Activated CD8-positive, alpha-beta memory T cell treated with anti-CD3 and anti-CD28 coated beads, Interleukin-2, amount 10 ng/mL, durations not matched to agents 7 days and 5 days (primary cell): Measurements from ENCODE around the gene DUOX2. TPM values are rescaled to one million over a fixed set of nuclear protein-coding genes. Genes with fewer than 3 reads are reported as not detected.
"Not testable (repeated sequence)": the region's sequence is repeated elsewhere in the genome, so short reads cannot be mapped to it uniquely, and the experiment has no call there.

Source experiments
- ATAC-seq: fragments of 150-1000 bp; cut with Tn5 transposase; one replicate; pipeline ENCODE4 v1.10.0; 2021; ENCODE audit warnings: moderate library complexity
- CTCF ChIA-PET: fragments of 350-600 bp; sonication (Branson Sonifier 250); formaldehyde crosslinking; loops from one replicate; lab custom pipeline; 2021; ENCODE audit warnings: antibody characterized with exemption; lab: Charles Lee
- DNase-seq: peaks from one replicate; pipeline ENCODE4 v3.0.0-alpha.2; 2020
- H3K27ac Mint-ChIP-seq: one replicate; pipeline ENCODE4 v1.8.0; 2021; ENCODE audit warnings: mild to moderate bottlenecking, mixed read lengths
- H3K27me3 Mint-ChIP-seq: one replicate; pipeline ENCODE4 v1.8.0; 2021; ENCODE audit warnings: mixed read lengths
- H3K36me3 Mint-ChIP-seq: one replicate; pipeline ENCODE4 v1.8.0; 2021; ENCODE audit warnings: mild to moderate bottlenecking, mixed read lengths
- H3K4me1 Mint-ChIP-seq: one replicate; pipeline ENCODE4 v1.8.0; 2021; ENCODE audit warnings: mixed read lengths
- H3K4me3 Mint-ChIP-seq: one replicate; pipeline ENCODE4 v1.8.0; 2021; ENCODE audit warnings: mild to moderate bottlenecking, moderate library complexity, mixed read lengths
- H3K9me3 Mint-ChIP-seq: one replicate; pipeline ENCODE4 v1.8.0; 2022; ENCODE audit warnings: low read depth, mixed read lengths
- total RNA-seq, 2 experiments: library from RNA; stranded (reverse); gene quantifications; one replicate each; pipeline ENCODE4 v1.2.3, GENCODE V29; 2021

The DUOX2 gene
- total RNA-seq, 2 experiments from 2014 or later, result not detected

- CTCF ChIA-PET, result no interaction called here
- Mint-ChIP-seq H3K4me1 (no peaks in the 10 kb centered on the region), H3K36me3 (no peaks in the 10 kb centered on the region), H3K27ac (no peak overlapping the region), H3K9me3 (no peaks in the 10 kb centered on the region), H3K4me3 (no peak overlapping the region), H3K27me3 (peaks cover 40% of the 10 kb centered on the region)
- no peak for ATAC-seq
- no peak for DNase-seq
These were observed 29.8 kb downstream of the DUOX2 start for GRCh38 chr15:45084163-45084562.

GRCh38 chr15:45083223-45083622, 30.7 kb downstream of the DUOX2 start:
- no peak for DNase-seq
- H3K27me3 Mint-ChIP-seq, result peaks cover 36% of the 10 kb centered on the region
- H3K4me1 Mint-ChIP-seq, result no peaks in the 10 kb centered on the region
- CTCF ChIA-PET, result no interaction called here
- no peak overlapping the region for H3K4me3 Mint-ChIP-seq
- no peak overlapping the region for H3K27ac Mint-ChIP-seq
- no peak for ATAC-seq
- no peaks in the 10 kb centered on the region for H3K9me3 Mint-ChIP-seq
- no peaks in the 10 kb centered on the region for H3K36me3 Mint-ChIP-seq

GRCh38 chr15:45082412-45082811, 31.6 kb downstream of the DUOX2 start:
- DNase-seq, ATAC-seq, H3K36me3 Mint-ChIP-seq, H3K27ac Mint-ChIP-seq, CTCF ChIA-PET, H3K9me3 Mint-ChIP-seq, H3K4me3 Mint-ChIP-seq, H3K4me1 Mint-ChIP-seq: not testable (repeated sequence)
- H3K27me3 Mint-ChIP-seq, result peaks cover 30% of the 10 kb centered on the region

GRCh38 chr15:45080593-45080992, 33.4 kb downstream of the DUOX2 start:
- H3K27ac Mint-ChIP-seq, CTCF ChIA-PET, DNase-seq, H3K4me3 Mint-ChIP-seq, ATAC-seq, H3K36me3 Mint-ChIP-seq, H3K9me3 Mint-ChIP-seq, H3K4me1 Mint-ChIP-seq: not testable (repeated sequence)
- peaks cover 23% of the 10 kb centered on the region for H3K27me3 Mint-ChIP-seq

- H3K4me3 Mint-ChIP-seq, H3K36me3 Mint-ChIP-seq, H3K27ac Mint-ChIP-seq, H3K9me3 Mint-ChIP-seq, DNase-seq, H3K4me1 Mint-ChIP-seq, ATAC-seq, CTCF ChIA-PET: not testable (repeated sequence)
- H3K27me3 Mint-ChIP-seq, result peaks cover 16% of the 10 kb centered on the region
These were observed 34.2 kb downstream of the DUOX2 start for GRCh38 chr15:45079628-45080246.

- H3K4me3 Mint-ChIP-seq, CTCF ChIA-PET, H3K9me3 Mint-ChIP-seq, H3K27ac Mint-ChIP-seq, H3K4me1 Mint-ChIP-seq, ATAC-seq, DNase-seq, H3K36me3 Mint-ChIP-seq: not testable (repeated sequence)
- peaks cover 11% of the 10 kb centered on the region for H3K27me3 Mint-ChIP-seq
These were observed 34.8 kb downstream of the DUOX2 start for GRCh38 chr15:45079201-45079600.

GRCh38 chr15:45077391-45077790, 36.6 kb downstream of the DUOX2 start:
- H3K27me3 Mint-ChIP-seq, H3K4me1 Mint-ChIP-seq, CTCF ChIA-PET, H3K36me3 Mint-ChIP-seq, ATAC-seq, H3K27ac Mint-ChIP-seq, H3K4me3 Mint-ChIP-seq, DNase-seq, H3K9me3 Mint-ChIP-seq: not testable (repeated sequence)

GRCh38 chr15:45075440-45076320, 38.3 kb downstream of the DUOX2 start:
- CTCF ChIA-PET, H3K4me3 Mint-ChIP-seq, H3K27ac Mint-ChIP-seq, DNase-seq, H3K36me3 Mint-ChIP-seq, ATAC-seq, H3K4me1 Mint-ChIP-seq, H3K9me3 Mint-ChIP-seq, H3K27me3 Mint-ChIP-seq: not testable (repeated sequence)

- H3K36me3 Mint-ChIP-seq, H3K4me1 Mint-ChIP-seq, ATAC-seq, H3K4me3 Mint-ChIP-seq, H3K27me3 Mint-ChIP-seq, H3K27ac Mint-ChIP-seq, CTCF ChIA-PET, H3K9me3 Mint-ChIP-seq, DNase-seq: not testable (repeated sequence)
These were observed 40.4 kb downstream of the DUOX2 start for GRCh38 chr15:45073602-45074001.

- H3K27me3 Mint-ChIP-seq, H3K4me3 Mint-ChIP-seq, DNase-seq, H3K36me3 Mint-ChIP-seq, ATAC-seq, H3K4me1 Mint-ChIP-seq, H3K27ac Mint-ChIP-seq, H3K9me3 Mint-ChIP-seq, CTCF ChIA-PET: not testable (repeated sequence)
These were observed 44.0 kb downstream of the DUOX2 start for GRCh38 chr15:45069942-45070360.

GRCh38 chr15:45064386-45064785, 49.6 kb downstream of the DUOX2 start:
- H3K9me3 Mint-ChIP-seq, result no peaks in the 10 kb centered on the region
- DNase-seq (no peak), ATAC-seq (no peak)
- CTCF ChIA-PET, result no interaction called here
- H3K27ac Mint-ChIP-seq, result no peak overlapping the region
- H3K27me3 Mint-ChIP-seq, result no peaks in the 10 kb centered on the region
- H3K4me3 Mint-ChIP-seq, result no peak overlapping the region
- H3K4me1 Mint-ChIP-seq, result peaks cover 16% of the 10 kb centered on the region
- peaks cover 7% of the 10 kb centered on the region for H3K36me3 Mint-ChIP-seq

- CTCF ChIA-PET, ATAC-seq, H3K9me3 Mint-ChIP-seq, H3K27me3 Mint-ChIP-seq, H3K4me3 Mint-ChIP-seq, H3K27ac Mint-ChIP-seq, DNase-seq, H3K36me3 Mint-ChIP-seq: not testable (repeated sequence)
- peaks cover 16% of the 10 kb centered on the region for H3K4me1 Mint-ChIP-seq
These were observed 51.7 kb downstream of the DUOX2 start for GRCh38 chr15:45062301-45062700.

- CTCF ChIA-PET, DNase-seq, H3K9me3 Mint-ChIP-seq: not testable (repeated sequence)
These were observed 55.0 kb downstream of the DUOX2 start for GRCh38 chr15:45058690-45059675.

More at GRCh38 chr15:45058690-45059675, 55.0 kb downstream of the DUOX2 start:
- H3K36me3 Mint-ChIP-seq, H3K27ac Mint-ChIP-seq, H3K27me3 Mint-ChIP-seq, H3K4me3 Mint-ChIP-seq, ATAC-seq: not testable (repeated sequence)
- H3K4me1 Mint-ChIP-seq, result peaks cover 11% of the 10 kb centered on the region
